Activated T-cell treated with anti-CD3 and anti-CD28 coated beads for 48 hours (primary cell): Measurements from ENCODE around the gene TGFBR3.

Experiments used
- DNase-seq: peaks from one replicate; pipeline ENCODE4 v3.0.0-alpha.2; 2020; ENCODE audit warnings: low read depth

Gene TGFBR3

GRCh38 chr1:91635763-91636162 lies 250.2 kb downstream of the TGFBR3 start:
- no peak for DNase-seq

- DNase-seq: no peak
Measured at GRCh38 chr1:91633438-91633837, 252.5 kb downstream of the TGFBR3 start.

GRCh38 chr1:91631718-91632330 lies 254.1 kb downstream of the TGFBR3 start:
- no peak for DNase-seq

- no peak for DNase-seq
Measured at GRCh38 chr1:91630803-91631202, 255.1 kb downstream of the TGFBR3 start.
